Activated naive CD4-positive, alpha-beta T cell treated with anti-CD3 and anti-CD28 coated beads, Interleukin-2, amount 50 U/mL, for 16 hours (primary cell): Measurements from ENCODE around the gene ATXN10.
"Not testable (repeated sequence)": the region's sequence is repeated elsewhere in the genome, so short reads cannot be mapped to it uniquely, and the experiment has no call there.

Source experiments
- DNase-seq: peaks from one replicate; pipeline ENCODE4 v3.0.0-alpha.2; 2020

Gene ATXN10

DNA sequence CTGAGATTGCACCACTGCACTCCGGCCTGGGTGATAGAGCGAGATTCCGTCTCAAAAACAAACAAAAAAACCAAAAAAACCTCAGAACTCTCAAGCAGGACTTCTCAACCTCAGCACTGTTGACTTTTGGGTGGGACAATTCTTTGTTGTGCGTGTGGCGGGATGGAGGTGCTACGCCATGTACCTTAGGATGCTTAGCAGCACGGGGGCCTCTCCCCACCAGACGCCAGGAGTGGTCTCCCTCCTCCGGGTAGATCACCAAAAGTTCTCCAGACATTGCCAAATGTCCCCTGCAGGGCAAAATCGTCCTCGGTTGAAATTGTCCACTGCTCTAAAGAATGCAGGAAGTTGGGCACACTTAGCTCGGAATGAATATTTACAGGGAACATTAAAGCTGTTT lies 26.9 kb upstream of the ATXN10 start:
- no peak for DNase-seq

DNA sequence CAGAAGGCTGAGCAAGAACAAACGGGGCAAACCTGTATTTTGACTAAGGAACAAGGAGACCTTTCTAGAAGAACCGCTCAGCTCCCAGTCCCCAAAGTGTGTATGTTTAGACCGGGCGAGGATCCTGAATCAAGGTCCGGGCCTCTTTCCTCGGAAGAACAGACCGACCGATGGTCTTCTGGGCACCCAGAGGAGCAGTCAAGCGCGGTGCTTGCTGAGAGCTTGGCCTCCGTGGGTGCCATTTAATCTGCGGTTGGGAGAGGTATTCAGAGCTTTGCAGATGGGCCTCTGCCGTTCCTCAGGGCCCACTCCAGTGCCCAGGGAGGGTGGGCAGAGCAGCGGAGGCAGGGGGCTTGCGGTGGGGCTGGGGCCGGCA lies 26.5 kb upstream of the ATXN10 start:
- DNase-seq = no peak

DNA sequence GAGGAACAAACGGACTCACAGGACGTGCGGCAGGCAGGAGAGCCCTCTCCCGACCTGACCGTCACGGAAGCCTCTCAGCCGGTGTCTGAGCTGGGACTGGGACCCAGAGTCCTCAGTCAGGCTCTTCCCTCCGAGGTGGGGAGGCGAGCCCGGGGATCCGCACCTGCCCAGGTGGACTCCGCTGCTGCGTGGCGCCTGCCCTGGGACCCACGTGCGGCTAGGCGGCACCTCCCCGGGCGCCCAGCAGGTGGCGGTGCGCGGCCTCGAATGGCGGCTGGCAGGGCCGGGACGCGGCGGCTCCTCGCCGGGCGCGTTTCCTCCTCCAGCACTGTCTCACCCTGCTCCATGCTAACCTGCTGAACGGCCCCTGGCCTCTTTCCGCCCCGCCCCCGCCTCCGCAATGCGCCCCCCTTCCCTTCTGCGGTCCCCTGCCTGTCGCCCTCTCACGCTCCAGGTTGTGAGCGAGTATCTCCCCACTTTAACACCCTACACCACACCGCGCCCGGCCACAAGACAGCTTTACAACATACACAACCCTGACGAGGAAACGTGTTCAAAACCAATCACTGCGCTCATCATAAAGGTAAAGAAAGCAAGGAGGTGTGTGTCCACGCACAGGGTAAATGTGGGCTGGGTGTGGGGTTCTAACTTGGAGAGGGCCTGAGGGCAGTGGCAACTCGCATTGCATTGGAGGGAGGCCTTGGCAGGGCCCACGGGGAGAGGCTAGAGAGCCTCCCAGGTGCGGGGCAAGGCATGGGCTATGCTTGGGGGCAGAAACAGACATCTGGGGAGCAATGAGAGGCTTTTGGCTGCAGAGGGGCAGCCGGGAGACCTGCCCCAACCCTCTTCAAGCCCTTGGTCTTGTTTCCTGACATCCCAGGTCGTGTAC lies 25.9 kb upstream of the ATXN10 start:
- DNase-seq = peak; percentile 82

DNA sequence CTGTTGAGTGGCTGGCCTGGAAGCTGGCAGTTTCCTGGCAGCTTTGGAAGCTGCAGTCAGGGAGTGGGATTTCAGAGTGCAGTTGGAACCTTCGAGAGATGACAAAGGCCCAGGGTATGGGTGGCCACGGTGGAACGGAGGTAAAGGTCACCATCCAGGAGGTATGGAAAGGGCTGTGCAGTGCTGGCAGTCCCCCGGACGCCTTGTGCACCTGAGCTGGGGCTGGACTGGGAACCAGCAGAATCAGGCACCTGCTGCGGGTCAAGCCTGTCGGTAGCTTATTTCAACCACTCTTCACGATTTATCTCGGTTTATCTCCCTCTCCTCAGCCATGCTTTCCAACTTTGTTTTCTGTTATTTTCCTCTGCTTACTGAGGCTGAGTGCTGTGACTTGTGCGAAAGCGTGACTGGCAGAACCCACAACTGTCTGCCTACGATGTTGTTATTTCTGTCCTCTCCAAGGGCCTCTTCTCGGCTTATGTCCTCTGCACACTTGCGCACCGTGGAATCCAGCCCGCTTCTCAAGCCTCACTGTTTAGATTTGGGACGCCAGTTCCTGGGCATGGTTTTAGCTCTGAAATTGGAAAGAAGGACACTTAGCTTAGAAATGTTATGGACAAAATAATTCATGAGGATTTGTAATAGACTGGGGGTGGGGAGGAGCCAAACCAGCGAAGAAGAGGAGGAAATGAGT lies 24.0 kb upstream of the ATXN10 start:
- DNase-seq = no peak

DNA sequence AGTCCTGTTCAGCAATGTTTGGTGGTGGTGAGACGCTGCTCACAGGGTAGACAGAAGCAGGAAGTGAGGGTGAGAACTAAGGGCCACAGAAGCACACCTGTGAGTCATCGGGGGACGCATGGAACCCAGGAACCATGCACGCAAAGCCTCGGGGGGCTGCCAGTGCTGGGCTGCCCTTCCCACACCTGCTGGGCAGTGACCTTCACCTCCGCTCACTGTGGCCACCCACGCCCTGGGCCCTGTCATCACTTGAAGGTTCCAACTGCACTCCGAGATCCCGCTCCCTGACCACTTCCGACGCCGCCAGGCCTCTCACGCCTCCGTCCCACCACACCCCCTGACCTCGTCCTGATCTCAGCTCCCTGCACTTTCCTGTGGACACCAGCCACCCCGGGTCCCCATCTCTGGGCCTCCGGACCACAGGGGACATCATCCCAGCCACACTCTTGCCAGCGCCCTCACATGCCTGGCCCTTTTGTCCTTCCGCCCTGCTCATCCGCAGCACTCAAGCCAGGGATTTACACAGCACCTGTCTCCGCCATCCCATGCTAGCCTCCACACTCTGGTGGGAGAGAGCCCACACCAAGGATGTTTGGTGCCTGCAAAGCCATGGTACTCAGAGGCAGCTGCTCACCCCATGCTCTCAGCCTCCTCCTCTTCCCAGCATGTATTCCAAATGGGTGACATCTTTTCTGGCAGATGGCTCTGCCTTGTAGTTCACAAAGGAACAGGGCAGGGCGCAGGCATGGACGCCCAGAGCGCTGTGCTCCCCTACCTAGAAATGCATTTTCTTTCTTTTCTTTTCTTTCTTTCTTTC lies 23.1 kb upstream of the ATXN10 start:
- DNase-seq = no peak

DNA sequence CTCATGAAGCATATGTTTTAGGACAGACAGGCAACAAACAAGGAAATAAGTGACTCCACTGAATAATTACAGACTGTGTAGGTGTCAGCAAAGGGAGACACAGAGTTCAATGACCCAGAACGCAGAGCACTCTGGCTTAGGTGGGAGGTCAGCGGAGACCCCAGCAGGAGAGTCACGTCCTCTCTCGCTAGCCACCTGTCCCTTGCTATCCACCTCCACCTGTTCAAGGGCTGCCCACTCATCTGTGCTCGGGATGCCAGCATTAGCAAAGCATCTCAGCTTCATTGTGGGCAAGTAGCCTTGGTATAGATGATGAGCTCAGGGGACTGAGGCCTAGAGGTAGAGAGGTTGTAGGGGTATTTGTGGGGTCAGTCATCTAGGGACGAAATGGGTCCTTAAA lies 21.8 kb upstream of the ATXN10 start:
- DNase-seq = no peak

DNA sequence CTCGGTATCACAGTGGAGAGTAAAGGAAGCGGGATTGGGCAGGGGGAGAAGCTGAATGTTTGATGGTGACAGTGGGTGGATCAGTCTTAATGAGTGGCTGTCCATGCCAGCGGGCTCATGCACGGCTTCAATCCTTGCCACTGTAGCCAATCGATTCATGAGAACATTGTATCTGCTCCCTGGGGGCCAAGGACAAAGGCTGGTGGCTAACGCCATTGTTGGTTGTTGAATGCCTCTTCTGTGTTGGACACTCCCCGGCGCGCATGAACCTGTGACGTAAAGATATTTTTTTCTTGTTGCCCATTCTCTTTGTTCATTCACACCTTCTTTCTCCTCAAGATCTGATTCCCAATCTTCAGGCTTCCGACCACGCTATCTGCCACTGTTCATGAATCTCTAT lies 20.9 kb upstream of the ATXN10 start:
- DNase-seq = no peak

DNA sequence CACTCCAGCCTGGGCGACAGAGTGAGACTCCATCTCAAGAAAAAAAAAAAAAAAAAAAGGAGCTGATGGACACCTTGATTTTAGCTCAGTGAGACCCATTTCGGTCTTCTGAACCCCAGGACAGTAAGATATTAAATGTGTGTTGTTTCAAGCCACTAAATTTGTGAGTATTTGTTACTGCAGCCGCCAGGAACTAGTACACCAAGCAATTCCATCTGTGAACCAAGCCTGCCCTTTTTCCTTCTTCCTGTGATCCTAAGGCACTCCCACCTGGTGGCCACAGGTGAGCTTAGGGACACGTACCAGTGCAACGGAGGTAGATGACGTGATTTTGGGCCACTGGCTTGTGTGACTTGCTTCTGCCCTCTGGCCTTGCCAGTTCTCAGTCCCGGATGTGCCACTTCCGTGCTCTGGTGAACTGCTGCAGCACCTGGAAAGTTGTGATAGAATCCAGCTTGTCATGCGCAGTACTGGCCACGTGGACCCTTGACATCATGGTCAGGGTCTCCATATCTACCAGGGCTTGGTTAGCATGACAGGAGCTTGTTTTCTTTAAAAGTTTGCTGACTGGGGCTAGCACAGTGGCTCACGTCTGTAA lies 19.6 kb upstream of the ATXN10 start:
- no peak for DNase-seq

DNA sequence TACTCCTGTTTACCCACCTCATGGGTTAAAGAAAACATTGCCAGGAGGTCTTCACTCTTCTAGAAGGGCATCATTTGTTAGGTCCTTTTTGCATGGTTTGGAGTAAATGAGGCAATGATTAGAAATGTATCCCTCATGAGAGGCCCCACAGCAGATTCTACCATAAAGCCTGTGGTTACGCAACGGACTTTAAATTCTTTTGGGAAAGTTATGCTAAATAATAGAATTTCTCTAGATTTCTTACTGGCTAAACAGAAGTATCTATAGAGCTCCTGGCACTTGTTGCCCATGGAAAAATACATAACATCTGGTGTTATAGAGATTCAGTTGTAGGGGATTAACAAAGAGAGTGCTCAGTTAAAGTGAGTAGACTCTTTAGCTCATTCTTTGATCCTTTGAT lies 15.1 kb upstream of the ATXN10 start:
- no peak for DNase-seq

DNA sequence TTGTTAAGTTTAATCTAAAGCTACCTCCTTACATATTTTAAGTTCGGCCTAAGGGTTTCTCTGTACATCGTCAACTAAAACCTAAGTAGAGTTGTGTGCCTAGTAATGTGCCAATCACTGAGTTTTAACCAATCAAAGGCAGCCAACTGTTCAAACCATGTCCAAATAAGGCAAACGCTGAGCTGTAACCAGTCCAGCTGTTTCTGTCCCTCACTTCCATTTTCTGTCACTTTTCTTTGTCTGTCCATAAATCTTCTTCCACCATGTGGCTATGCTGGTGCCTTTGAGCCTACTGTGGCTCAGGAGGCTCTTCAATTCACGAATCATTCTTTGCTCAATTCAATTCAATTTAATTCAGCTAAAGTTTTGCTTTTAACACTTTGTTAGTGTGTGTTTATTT lies 13.9 kb upstream of the ATXN10 start:
- DNase-seq = no peak

DNA sequence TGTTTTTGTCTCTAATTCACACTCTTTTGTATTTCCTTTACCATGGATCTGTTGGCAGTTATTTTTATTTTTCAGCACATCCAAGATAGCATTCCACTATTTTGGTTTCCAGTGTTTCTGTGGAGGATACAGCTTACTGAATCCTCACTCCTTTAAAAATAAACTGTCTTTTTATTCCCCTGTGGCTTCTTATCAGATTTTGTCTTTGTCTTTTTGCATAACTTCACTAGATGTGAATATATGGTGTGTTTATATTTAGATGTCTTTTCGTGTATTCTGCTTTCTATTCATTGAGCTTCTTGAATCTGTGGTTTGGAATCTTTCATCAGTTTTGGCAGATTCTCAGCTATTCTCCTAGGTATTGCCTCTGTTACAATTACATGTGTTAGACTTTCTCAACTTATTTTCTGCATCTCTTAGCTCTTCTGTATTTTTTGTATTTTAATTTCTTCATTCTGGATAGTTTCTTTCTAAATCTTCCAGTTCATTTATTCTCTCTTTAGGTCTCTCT lies 7.4 kb upstream of the ATXN10 start:
- DNase-seq = no peak

DNA sequence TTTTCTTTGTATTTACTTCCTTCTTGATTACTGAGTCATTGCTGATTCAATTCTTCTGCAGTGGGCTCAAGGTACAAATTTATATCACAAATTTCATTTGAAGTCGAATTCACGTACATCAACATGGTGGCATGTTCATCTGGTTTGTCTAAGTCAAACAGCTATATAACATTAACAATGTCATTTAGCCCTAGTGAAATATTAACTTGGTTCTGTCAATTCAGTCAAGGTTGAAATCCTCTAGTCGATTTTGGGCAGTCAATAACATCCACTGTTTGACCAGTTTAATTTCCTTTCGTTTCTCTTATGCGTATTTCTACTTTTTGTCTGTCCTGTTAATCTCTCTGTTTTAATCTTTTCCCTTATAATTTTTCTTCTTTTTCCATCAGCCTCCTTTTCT lies 4.1 kb upstream of the ATXN10 start:
- no peak for DNase-seq

DNA sequence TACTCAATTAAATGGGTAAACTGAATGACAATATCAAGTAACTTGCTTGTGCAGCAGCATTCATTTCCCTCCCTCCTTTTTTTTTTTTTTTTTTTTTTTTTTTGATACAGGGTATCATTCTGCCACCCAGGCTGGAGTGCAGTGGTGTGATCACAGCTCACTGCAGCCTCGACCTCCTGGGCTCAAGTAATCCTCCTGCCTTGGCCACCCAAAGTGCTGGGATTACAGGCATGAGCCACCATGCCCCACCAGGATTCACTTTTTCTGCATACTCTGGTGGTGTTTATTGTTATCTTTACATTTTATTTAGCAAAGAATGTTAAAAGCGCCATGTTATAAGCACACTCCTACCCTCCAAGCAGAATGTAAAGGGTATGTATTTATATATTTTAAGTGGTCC lies 1.3 kb upstream of the ATXN10 start:
- DNase-seq = not testable (repeated sequence)

DNA sequence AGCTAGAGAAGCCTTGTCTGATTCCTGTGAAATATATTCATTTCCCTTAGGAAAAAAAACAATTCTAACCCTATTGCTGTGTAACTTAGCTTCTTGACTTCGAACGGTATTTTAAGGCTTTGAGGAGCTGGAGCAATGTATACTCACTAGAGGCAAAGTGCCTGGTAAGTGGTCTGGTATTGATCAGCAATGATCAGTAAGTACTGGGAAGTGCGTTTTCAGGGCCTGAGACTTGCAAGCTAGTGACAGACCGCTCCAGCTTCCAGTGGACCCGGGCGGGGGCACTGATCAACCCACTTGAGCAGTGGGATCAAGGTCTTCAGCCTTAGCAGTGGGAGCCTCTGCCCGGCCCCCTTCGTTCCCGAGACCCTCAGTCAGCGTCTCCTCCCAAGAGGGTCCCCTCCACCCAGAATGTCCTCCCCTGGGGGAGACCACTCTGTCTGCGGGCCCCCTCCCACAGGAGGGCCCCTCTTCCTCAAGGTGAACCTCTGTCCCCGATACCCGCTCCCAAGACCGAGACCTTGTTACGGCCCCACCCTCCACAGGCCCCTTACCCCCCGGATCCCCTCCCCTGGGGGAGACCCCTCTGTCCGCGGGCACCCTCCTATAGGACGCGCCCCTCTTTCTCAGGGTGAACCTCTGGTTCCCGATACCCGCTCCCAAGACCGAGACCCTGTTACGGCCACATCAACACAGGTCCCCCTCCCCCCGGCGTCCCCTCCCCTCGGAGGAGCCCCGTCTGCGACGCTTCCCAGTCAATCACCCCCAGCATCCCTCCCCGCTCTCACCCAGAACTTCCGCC lies 452 bp upstream of the ATXN10 start:
- DNase-seq = no peak

DNA sequence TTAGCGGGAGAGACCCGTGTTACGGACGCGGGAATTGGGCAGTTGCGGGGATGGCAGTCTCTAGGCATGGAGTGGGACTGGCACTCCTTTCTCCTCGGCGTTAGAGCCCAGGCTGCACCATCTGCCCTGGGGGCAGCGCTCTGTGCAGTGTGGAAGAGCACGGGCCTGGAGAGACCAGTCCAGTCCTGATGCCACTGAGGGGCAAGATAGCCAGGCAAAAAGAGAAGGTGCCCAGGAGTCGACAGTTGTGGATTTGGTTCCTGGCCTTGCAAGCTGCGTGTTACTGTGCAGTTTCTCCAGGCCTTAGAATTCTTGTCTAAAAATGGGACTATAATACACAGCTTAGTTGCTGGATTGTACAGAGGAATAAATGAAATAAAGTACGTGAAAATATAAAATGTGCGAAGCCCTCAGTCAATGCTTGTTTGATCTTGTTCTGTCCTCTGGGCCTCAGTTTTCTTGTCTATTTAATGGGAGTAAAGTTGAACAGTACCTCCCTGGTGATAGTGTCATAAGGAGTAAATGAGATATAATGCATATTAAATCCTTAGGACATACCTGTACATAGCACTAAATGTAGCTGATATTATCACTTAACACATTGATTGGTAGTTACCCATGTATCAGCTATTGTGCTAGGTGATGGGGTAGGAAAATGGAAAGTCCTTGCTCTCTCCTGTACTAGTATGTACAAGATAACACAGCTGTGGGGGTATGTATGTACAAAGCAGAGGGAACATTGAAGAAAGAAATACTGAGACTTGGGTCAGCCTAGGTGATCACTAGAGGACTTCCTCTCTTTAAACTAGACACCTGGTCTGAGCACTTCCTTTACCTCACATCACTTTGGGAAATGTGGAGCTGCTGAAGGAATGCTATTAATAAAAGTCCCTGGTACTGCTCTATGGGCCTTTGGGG lies 1.2 kb downstream of the ATXN10 start:
- no peak for DNase-seq

DNA sequence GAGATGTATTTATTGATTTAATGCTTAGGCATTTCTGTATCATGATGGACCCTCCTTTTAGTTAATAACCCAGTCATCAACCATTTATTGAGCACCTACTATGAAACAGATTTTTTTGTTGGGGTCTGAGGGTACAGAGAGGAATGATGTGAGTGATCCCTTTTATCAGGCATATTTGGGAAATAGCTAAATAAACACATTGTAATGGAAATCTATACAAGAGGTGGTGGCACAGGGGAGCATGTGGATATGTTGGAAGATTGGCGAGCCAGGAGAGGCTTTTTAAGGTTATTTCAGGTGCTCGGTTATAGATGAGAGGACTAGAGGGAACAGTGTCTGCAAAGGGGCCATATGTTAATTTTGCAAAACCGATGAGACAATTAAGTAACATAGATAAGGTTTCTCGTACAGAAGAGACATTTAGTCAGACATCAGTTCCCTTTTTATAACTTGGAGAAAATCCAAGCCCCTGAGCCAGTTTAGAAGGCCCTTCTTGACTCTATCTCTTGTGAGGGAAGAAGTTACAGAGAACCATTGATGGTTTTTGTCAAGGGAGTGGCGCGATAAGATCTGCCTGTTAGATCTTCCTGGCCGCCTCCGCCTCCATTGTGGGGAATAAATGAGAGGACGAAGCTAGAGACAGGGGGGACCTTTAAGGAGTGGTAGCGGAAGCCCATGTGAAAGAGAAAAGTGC lies 2.0 kb downstream of the ATXN10 start:
- DNase-seq = no peak

DNA sequence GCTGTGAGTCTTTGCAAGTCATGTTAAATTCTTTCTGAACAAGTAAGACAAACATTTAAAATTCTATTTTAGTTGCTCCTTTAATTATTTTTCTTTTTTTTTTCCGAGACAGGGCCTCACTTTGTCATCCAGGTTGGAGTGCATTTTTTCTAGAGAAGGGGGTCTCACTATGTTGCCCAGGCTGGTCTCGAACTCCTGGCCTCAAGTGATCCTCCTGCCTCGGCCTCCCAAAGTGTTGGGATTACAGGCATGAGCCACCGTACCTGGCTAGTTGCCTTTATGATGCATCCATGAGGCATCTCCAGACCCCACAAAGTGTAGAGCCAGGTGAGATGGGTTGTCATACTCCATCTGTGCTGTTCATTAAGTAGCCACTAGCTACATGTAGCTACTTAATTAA lies 4.4 kb downstream of the ATXN10 start:
- DNase-seq = no peak

DNA sequence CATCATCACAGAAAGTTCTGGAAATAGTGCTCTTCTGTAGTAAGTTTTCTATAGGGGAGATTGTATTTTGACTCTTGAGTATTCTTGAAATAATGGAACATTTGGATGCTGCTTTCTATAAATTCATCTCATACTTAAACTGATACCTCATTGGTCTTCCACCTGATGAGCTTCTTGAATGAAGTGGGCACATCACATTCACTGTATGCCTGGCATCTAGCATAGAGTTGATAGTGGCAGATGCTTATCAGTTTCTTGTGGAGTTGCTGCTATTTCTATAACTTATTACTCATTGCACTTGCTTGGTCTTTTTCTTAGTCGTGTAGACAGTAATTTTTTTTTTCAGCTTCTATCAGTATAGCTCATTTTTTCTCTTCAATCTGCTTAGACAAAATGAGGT lies 5.4 kb downstream of the ATXN10 start:
- no peak for DNase-seq

DNA sequence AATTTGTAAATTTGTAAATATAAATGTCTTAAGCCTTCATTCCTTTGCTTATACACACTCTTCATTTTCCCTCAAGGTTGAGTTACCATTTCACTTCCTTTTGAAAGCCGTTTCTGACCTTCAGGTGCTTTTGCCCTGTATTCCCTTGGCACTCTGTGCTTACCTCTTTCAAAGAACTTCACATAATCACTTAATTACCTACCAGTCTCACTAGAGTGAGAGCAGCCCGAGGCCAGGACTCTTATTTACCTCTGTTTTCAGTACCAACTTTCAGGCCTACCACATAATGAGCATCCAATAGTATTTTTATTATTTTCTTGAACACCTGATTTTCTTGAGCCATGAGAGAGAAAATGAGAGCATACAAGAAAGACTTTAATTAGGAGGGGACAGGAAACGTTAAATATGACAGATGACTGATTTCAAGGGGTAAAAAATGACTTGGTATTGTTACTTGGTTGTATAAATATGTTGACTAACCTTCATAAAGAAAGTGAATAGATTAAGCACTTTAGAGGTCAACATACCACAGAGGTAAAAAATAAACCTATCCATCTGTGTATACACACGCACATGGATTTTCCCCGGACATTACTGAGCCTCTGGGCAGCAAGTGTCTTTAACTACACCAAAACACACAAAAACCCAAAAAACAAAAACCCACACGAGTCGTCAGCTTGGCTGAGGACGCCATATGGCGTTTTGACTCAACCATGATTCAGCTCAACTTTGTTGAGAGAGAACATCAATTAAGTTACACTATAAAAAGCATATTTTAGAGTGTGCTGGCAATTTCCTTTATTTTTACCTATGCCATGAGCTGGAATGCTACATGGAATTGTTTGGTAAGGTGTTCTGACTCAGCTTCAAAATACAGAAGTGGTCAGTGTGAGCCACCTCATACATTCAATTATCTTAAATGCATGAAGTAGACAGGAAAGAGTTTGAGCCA lies 7.6 kb downstream of the ATXN10 start:
- no peak for DNase-seq
